22Rv1 (cell line): Measurements from ENCODE around the gene PCYT2.

Experiments
- CTCF ChIP-seq: fragments of 450-650 bp; IDR thresholded peaks from 2 replicates; pipeline ENCODE4 v1.5.1; 2017; ENCODE audit warnings: mild to moderate bottlenecking
- ZFX ChIP-seq: fragments of 450-650 bp; IDR thresholded peaks from 2 replicates; pipeline ENCODE4 v1.6.1; 2017; ENCODE audit warnings: antibody characterized with exemption, borderline replicate concordance

GRCh38 chr17:81900181-81900820 lies 10.9 kb downstream of the PCYT2 start:
- TF ChIP-seq CTCF (no peak), ZFX (no peak)
